ENCODE measurements around the gene PCNA.

PCNA gene

DNA sequence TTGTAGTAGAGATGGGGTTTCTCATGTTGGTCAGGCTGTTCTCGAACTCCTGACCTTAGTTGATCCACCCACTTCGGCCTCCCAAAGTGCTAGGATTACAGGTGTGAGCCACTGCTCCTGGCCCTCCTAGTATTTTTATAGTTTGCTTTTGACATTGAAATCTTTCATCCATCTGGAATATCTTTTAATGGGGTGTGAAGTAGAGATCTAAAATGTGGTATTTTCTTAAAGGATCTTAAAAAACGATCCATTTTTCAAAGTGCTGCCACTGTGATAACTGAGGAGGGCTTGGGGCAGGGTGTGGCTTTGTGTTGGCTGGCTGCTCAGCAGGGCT lies 30.1 kb upstream of the PCNA start:
- Histone ChIP-seq H3K27me3 (replicated peaks in 2 of 5; ENCODE audit: control insufficient read depth in 4 of 5, insufficient read depth in 5 of 5, low read length in 4 of 5) (no peaks in the 10 kb centered on the region), H3K9me3 (ENCODE audit: control extremely low read depth in 1 of 5, control insufficient read depth in 4 of 5, insufficient read depth in 2 of 5, low read depth in 1 of 5, low read length in 4 of 5) (no peaks in the 10 kb centered on the region), H3K27ac (ENCODE audit: insufficient read depth in 1 of 2, low read depth in 1 of 2, low read length in 2 of 2, poor library complexity in 1 of 2, severe bottlenecking in 2 of 2) (no peak overlapping the region), H3K4me3 (ENCODE audit: control insufficient read depth in 1 of 7, extremely low read depth in 1 of 7, insufficient read depth in 4 of 7, low read depth in 2 of 7, low read length in 6 of 7) (no peak overlapping the region), H3K4me1 (ENCODE audit: control extremely low read depth in 1 of 4, control insufficient read depth in 4 of 4, insufficient read depth in 4 of 4, low read length in 3 of 4) (peaks cover 5 to 36% (median 13%) of the 10 kb centered on the region in 4 experiments), H3K36me3 (ENCODE audit: control insufficient read depth in 4 of 4, insufficient read depth in 4 of 4, low read length in 3 of 4) (peaks cover 0 to 7% (median 1%) of the 10 kb centered on the region in 4 experiments)
- 94% methylated on average over 2 of the region's 3 CpGs for WGBS (ENCODE audit: insufficient coverage)
- DNase-seq, result no peak
- POLR2A ChIA-PET, result no interaction called here
- CTCF ChIA-PET, result no interaction called here

- CTCF ChIA-PET, result no interaction called here
- DNase-seq, result no peak
- Histone ChIP-seq H3K27me3 (replicated peaks in 2 of 5; ENCODE audit: control insufficient read depth in 4 of 5, insufficient read depth in 5 of 5, low read length in 4 of 5) (no peaks in the 10 kb centered on the region), H3K27ac (ENCODE audit: insufficient read depth in 1 of 2, low read depth in 1 of 2, low read length in 2 of 2, poor library complexity in 1 of 2, severe bottlenecking in 2 of 2) (no peak overlapping the region), H3K36me3 (ENCODE audit: control insufficient read depth in 4 of 4, insufficient read depth in 4 of 4, low read length in 3 of 4) (no peaks in the 10 kb centered on the region), H3K4me3 (ENCODE audit: control insufficient read depth in 1 of 7, extremely low read depth in 1 of 7, insufficient read depth in 4 of 7, low read depth in 2 of 7, low read length in 6 of 7) (no peak overlapping the region), H3K4me1 (ENCODE audit: control extremely low read depth in 1 of 4, control insufficient read depth in 4 of 4, insufficient read depth in 4 of 4, low read length in 3 of 4) (peaks cover 5 to 41% (median 16%) of the 10 kb centered on the region in 4 experiments), H3K9me3 (ENCODE audit: control extremely low read depth in 1 of 5, control insufficient read depth in 4 of 5, insufficient read depth in 2 of 5, low read depth in 1 of 5, low read length in 4 of 5) (no peaks in the 10 kb centered on the region)
- 96% methylated on average over 5 of the region's 6 CpGs for WGBS (ENCODE audit: insufficient coverage)
- POLR2A ChIA-PET, result no interaction called here
Measured at GRCh38 chr20:5148581-5148980, 28.8 kb upstream of the PCNA start.

GRCh38 chr20:5146871-5147592 lies 27.3 kb upstream of the PCNA start:
- WGBS (ENCODE audit: insufficient coverage), result no CpG with 5 or more reads among the region's 2 CpGs
- Histone ChIP-seq H3K4me1 (ENCODE audit: control extremely low read depth in 1 of 4, control insufficient read depth in 4 of 4, insufficient read depth in 4 of 4, low read length in 3 of 4) (peaks cover 5 to 44% (median 16%) of the 10 kb centered on the region in 4 experiments), H3K4me3 (ENCODE audit: control insufficient read depth in 1 of 7, extremely low read depth in 1 of 7, insufficient read depth in 4 of 7, low read depth in 2 of 7, low read length in 6 of 7) (no peak overlapping the region), H3K36me3 (ENCODE audit: control insufficient read depth in 4 of 4, insufficient read depth in 4 of 4, low read length in 3 of 4) (no peaks in the 10 kb centered on the region), H3K9me3 (ENCODE audit: control extremely low read depth in 1 of 5, control insufficient read depth in 4 of 5, insufficient read depth in 2 of 5, low read depth in 1 of 5, low read length in 4 of 5) (no peaks in the 10 kb centered on the region), H3K27me3 (replicated peaks in 2 of 5; ENCODE audit: control insufficient read depth in 4 of 5, insufficient read depth in 5 of 5, low read length in 4 of 5) (no peaks in the 10 kb centered on the region), H3K27ac (ENCODE audit: insufficient read depth in 1 of 2, low read depth in 1 of 2, low read length in 2 of 2, poor library complexity in 1 of 2, severe bottlenecking in 2 of 2) (no peak overlapping the region)
- POLR2A ChIA-PET, result interaction anchor here (1.5 kb wide), 1 partner anchor 58 kb away, joined by 3 read pairs; no protein-coding TSS in a partner anchor
- CTCF ChIA-PET, result interaction anchor here (1.0 to 1.6 kb wide), 6 partner anchors 9 to 45 kb away, joined by 3 to 5 read pairs (median 4); no protein-coding TSS in a partner anchor
- peak in 2 of 3 donors; percentile 64 to 73 for DNase-seq

DNA sequence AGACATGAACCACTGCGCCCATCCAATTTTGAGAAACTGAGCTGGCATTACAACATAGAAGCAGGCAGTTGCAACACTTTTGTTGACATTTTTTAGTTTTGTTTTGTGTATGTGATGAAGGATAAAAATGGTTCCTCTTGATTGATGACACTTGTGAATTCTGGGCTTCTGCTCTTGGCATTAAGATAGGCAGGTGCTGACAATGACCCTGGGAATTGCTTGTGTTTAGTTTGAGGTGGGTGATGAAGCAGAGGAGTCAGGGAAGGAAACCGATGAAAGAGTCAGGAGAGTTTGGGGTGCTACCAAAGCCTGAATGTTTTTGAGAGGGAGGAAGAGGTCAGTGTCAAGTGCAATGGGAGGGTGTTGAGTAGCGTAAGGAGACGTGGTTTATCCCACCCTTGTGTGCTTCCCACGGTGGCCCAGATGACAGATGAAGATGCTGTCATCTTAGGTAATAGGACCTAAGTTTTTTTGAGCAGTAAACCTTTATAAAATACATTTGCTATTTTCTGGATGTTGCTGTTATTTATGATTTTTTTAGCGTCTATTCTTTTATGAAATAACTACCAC lies 26.4 kb upstream of the PCNA start:
- WGBS (ENCODE audit: insufficient coverage), result 92% methylated on average over 3 of the region's 6 CpGs
- H3K27me3 ChIP-seq (replicated peaks in 2 of 5; ENCODE audit: control insufficient read depth in 4 of 5, insufficient read depth in 5 of 5, low read length in 4 of 5), result no peaks in the 10 kb centered on the region
- H3K4me3 ChIP-seq (ENCODE audit: control insufficient read depth in 1 of 7, extremely low read depth in 1 of 7, insufficient read depth in 4 of 7, low read depth in 2 of 7, low read length in 6 of 7), result no peak overlapping the region
- CTCF ChIA-PET, result interaction anchor here (1.1 to 2.1 kb wide), 4 partner anchors 11 to 46 kb away, joined by 3 to 5 read pairs (median 4); partner anchors contain the start of gene CDS2
- POLR2A ChIA-PET, result interaction anchor here (1.5 kb wide), 1 partner anchor 59 kb away, joined by 3 read pairs; no protein-coding TSS in a partner anchor
- H3K9me3 ChIP-seq (ENCODE audit: control extremely low read depth in 1 of 5, control insufficient read depth in 4 of 5, insufficient read depth in 2 of 5, low read depth in 1 of 5, low read length in 4 of 5), result no peaks in the 10 kb centered on the region
- no peaks in the 10 kb centered on the region for H3K36me3 ChIP-seq (ENCODE audit: control insufficient read depth in 4 of 4, insufficient read depth in 4 of 4, low read length in 3 of 4)
- DNase-seq, result no peak
- H3K4me1 ChIP-seq (ENCODE audit: control extremely low read depth in 1 of 4, control insufficient read depth in 4 of 4, insufficient read depth in 4 of 4, low read length in 3 of 4), result peaks cover 5 to 44% (median 16%) of the 10 kb centered on the region in 4 experiments
- no peak overlapping the region for H3K27ac ChIP-seq (ENCODE audit: insufficient read depth in 1 of 2, low read depth in 1 of 2, low read length in 2 of 2, poor library complexity in 1 of 2, severe bottlenecking in 2 of 2)

DNA sequence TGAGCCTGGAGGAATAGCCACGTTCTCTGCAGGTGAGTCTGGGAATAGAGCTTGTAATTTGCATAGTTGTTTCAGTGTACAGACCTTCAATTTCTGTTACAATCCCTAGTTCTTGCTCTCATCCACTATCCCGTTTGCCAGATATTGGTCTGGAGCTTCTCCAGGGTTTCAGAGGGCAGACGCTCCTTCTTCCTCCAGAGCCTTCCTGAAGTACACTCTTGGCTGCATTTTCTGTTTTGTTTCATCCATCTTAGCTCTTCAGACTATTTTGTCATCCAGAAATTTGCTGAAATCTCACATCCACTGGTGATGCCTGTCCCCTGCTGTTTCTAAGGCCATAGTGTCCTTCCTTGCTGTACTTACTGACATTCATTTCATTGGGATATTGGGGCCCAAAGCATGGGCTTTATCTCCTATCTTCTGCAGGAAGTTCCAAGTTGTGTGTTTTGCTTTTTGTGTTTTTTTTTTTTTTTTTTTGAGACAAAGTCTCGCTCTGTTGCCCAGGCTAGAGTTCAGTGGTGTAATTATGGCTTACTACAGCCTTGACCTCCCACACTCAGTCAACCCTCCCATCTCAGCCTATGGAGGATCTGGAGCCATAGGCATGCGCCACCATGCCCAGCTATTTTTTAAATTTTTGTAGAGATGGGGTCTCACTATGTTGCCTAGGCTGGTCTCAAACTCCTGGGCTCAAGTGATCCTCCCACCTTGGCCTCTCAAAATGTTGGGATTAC lies 25.8 kb upstream of the PCNA start:
- WGBS (ENCODE audit: insufficient coverage), result 89% methylated on average over 3 of the region's 5 CpGs
- Histone ChIP-seq H3K36me3 (ENCODE audit: control insufficient read depth in 4 of 4, insufficient read depth in 4 of 4, low read length in 3 of 4) (no peaks in the 10 kb centered on the region), H3K27me3 (replicated peaks in 2 of 5; ENCODE audit: control insufficient read depth in 4 of 5, insufficient read depth in 5 of 5, low read length in 4 of 5) (no peaks in the 10 kb centered on the region), H3K4me1 (ENCODE audit: control extremely low read depth in 1 of 4, control insufficient read depth in 4 of 4, insufficient read depth in 4 of 4, low read length in 3 of 4) (peaks cover 5 to 40% (median 16%) of the 10 kb centered on the region in 4 experiments), H3K9me3 (ENCODE audit: control extremely low read depth in 1 of 5, control insufficient read depth in 4 of 5, insufficient read depth in 2 of 5, low read depth in 1 of 5, low read length in 4 of 5) (no peaks in the 10 kb centered on the region), H3K4me3 (ENCODE audit: control insufficient read depth in 1 of 7, extremely low read depth in 1 of 7, insufficient read depth in 4 of 7, low read depth in 2 of 7, low read length in 6 of 7) (no peak overlapping the region), H3K27ac (ENCODE audit: insufficient read depth in 1 of 2, low read depth in 1 of 2, low read length in 2 of 2, poor library complexity in 1 of 2, severe bottlenecking in 2 of 2) (no peak overlapping the region)
- no peak for DNase-seq
- POLR2A ChIA-PET, result no interaction called here
- CTCF ChIA-PET, result interaction anchor here (0.8 to 2.1 kb wide), 5 partner anchors 10 to 47 kb away, joined by 3 to 5 read pairs (median 4); partner anchors contain the start of gene CDS2

DNA sequence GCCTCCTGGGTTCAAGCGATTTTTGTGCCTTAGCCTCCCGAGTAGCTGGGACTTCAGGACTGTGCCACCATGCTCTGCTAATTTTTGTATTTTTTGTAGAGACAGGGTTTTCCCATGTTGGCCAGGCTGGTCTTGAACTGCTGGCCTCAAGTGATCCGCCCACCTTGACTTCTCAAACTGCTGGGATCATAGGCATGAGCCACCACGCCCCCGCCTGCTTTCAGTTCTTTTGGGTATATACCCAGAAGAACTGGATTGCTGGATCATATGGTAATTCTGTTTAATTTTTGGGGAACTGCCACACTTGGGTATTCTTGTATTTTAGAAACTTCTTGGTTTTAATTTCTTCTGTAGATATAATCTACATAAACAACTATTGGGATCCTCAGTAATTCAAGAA lies 24.1 kb upstream of the PCNA start:
- no peak overlapping the region for H3K4me3 ChIP-seq (ENCODE audit: control insufficient read depth in 1 of 7, extremely low read depth in 1 of 7, insufficient read depth in 4 of 7, low read depth in 2 of 7, low read length in 6 of 7)
- CTCF ChIA-PET, result interaction anchor here (1.5 kb wide), 1 partner anchor 14 kb away, joined by 4 read pairs; no protein-coding TSS in a partner anchor
- POLR2A ChIA-PET, result no interaction called here
- H3K9me3 ChIP-seq (ENCODE audit: control extremely low read depth in 1 of 5, control insufficient read depth in 4 of 5, insufficient read depth in 2 of 5, low read depth in 1 of 5, low read length in 4 of 5), result no peaks in the 10 kb centered on the region
- WGBS (ENCODE audit: insufficient coverage), result 100% methylated on average over 2 of the region's 5 CpGs
- no peak overlapping the region for H3K27ac ChIP-seq (ENCODE audit: insufficient read depth in 1 of 2, low read depth in 1 of 2, low read length in 2 of 2, poor library complexity in 1 of 2, severe bottlenecking in 2 of 2)
- H3K27me3 ChIP-seq (replicated peaks in 2 of 5; ENCODE audit: control insufficient read depth in 4 of 5, insufficient read depth in 5 of 5, low read length in 4 of 5), result no peaks in the 10 kb centered on the region
- no peak for DNase-seq
- H3K4me1 ChIP-seq (ENCODE audit: control extremely low read depth in 1 of 4, control insufficient read depth in 4 of 4, insufficient read depth in 4 of 4, low read length in 3 of 4), result peaks cover 5 to 36% (median 15%) of the 10 kb centered on the region in 4 experiments
- no peaks in the 10 kb centered on the region for H3K36me3 ChIP-seq (ENCODE audit: control insufficient read depth in 4 of 4, insufficient read depth in 4 of 4, low read length in 3 of 4)

Measured in common myeloid progenitor, CD34-positive (primary cell).